ENCODE measurements around the gene ANO9. TPM values are rescaled to one million over a fixed set of nuclear protein-coding genes. Genes with fewer than 3 reads are reported as not detected.

Gene ANO9
- total RNA-seq, 1 donor from 2014 or later: 1.3 TPM

DNA sequence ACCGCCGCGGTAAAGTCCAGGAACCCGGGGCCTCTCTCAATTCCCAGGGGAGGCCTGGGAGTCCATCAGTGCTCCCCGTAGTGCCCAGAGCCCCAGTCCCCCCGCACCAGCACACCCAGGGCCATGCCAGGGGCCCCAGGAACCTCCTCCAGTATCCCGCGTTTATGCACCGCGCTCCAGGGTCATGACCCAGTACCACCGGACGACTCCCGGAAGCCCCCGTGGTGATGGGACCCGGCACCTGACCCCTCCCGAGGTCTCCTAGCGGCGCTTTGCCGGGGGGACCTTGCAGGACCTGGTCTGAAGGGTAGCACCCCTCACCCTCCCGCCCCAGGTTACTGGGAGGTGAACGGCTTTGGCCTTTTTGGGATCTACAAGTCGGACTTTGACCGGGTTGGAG, 61.3 kb downstream of the ANO9 start:
- TF ChIP-seq CTCF (IDR thresholded peaks at IDR 0.05): no peak
- no peak for TF ChIP-seq EZH2 (IDR thresholded peaks at IDR 0.05)
- TF ChIP-seq EZH2phosphoT487 (IDR thresholded peaks at IDR 0.05): no peak
- H3K27me3 ChIP-seq: no peaks in the 10 kb centered on the region
- no peaks in the 10 kb centered on the region for H3K36me3 ChIP-seq
- H4K20me1 ChIP-seq (ENCODE audit: low read depth): no peaks in the 10 kb centered on the region
- H3K9me3 ChIP-seq (ENCODE audit: low read depth): no peaks in the 10 kb centered on the region
- no peak overlapping the region for H3K9ac ChIP-seq
- Mint-ChIP-seq H3K4me1 (peaks cover 5% of the 10 kb centered on the region), H3K36me3 (peaks cover 24% of the 10 kb centered on the region), H3K9me3 (peaks cover 8% of the 10 kb centered on the region), H3K27ac (no peak overlapping the region), H3K4me3 (no peak overlapping the region), H3K27me3 (ENCODE audit: insufficient read depth, low read depth) (peaks cover 13% of the 10 kb centered on the region)
- H3K4me3 ChIP-seq: no peak overlapping the region
- no peaks in the 10 kb centered on the region for H3K4me1 ChIP-seq
- H3K27ac ChIP-seq: no peak overlapping the region
- no peak overlapping the region for H2AFZ ChIP-seq (replicated peaks)
- no peaks in the 10 kb centered on the region for H3F3A ChIP-seq (ENCODE audit: low read depth)
- H3K4me2 ChIP-seq: no peak overlapping the region
- no peaks in the 10 kb centered on the region for H3K79me2 ChIP-seq (ENCODE audit: low read depth)
- no peak for DNase-seq (ENCODE audit: low spot score)

DNA sequence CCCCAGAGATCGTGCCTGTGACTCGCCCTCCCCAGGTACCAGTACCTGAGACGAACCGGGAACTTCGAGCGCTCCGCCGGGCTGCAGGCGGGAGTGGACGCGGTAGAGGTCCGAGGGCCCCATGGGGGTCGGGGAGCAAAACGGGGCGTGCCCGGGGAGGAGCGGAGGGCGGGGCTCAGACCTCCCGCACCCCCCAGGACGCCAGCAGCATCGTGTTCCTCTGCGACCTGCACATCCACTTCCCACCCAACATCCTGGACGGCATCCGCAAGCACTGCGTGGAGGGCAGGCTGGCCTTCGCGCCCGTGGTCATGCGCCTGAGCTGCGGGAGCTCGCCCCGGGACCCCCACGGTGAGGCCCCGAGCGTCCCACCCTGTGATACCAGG, 61.7 kb downstream of the ANO9 start:
- no peak overlapping the region for H3K4me2 ChIP-seq
- H3K4me1 Mint-ChIP-seq: peaks cover 5% of the 10 kb centered on the region
- TF ChIP-seq CTCF (IDR thresholded peaks at IDR 0.05) (no peak), EZH2phosphoT487 (IDR thresholded peaks at IDR 0.05) (no peak), EZH2 (IDR thresholded peaks at IDR 0.05) (no peak)
- H3K27me3 Mint-ChIP-seq (ENCODE audit: insufficient read depth, low read depth): peaks cover 13% of the 10 kb centered on the region
- no peak overlapping the region for H3K9ac ChIP-seq
- no peaks in the 10 kb centered on the region for H4K20me1 ChIP-seq (ENCODE audit: low read depth)
- no peak overlapping the region for H2AFZ ChIP-seq (replicated peaks)
- H3K36me3 ChIP-seq: no peaks in the 10 kb centered on the region
- H3F3A ChIP-seq (ENCODE audit: low read depth): no peaks in the 10 kb centered on the region
- no peaks in the 10 kb centered on the region for H3K4me1 ChIP-seq
- H3K4me3 Mint-ChIP-seq: no peak overlapping the region
- no peak for DNase-seq (ENCODE audit: low spot score)
- H3K27me3 ChIP-seq: no peaks in the 10 kb centered on the region
- H3K9me3 Mint-ChIP-seq: peaks cover 8% of the 10 kb centered on the region
- H3K27ac Mint-ChIP-seq: no peak overlapping the region
- H3K36me3 Mint-ChIP-seq: peaks cover 24% of the 10 kb centered on the region
- no peak overlapping the region for H3K27ac ChIP-seq
- H3K4me3 ChIP-seq: no peak overlapping the region
- no peaks in the 10 kb centered on the region for H3K9me3 ChIP-seq (ENCODE audit: low read depth)
- H3K79me2 ChIP-seq (ENCODE audit: low read depth): no peaks in the 10 kb centered on the region

GRCh38 chr11:379205-380094, 62.4 kb downstream of the ANO9 start:
- Histone ChIP-seq H3K4me3 (no peak overlapping the region), H3K36me3 (no peaks in the 10 kb centered on the region), H3F3A (ENCODE audit: low read depth) (no peaks in the 10 kb centered on the region), H3K4me2 (no peak overlapping the region), H3K27me3 (no peaks in the 10 kb centered on the region), H3K27ac (no peak overlapping the region), H3K4me1 (no peaks in the 10 kb centered on the region), H3K79me2 (ENCODE audit: low read depth) (no peaks in the 10 kb centered on the region), H2AFZ (replicated peaks) (no peak overlapping the region), H3K9me3 (ENCODE audit: low read depth) (no peaks in the 10 kb centered on the region), H4K20me1 (ENCODE audit: low read depth) (no peaks in the 10 kb centered on the region), H3K9ac (no peak overlapping the region)
- peaks cover 5% of the 10 kb centered on the region for H3K4me1 Mint-ChIP-seq
- H3K36me3 Mint-ChIP-seq: peaks cover 24% of the 10 kb centered on the region
- peaks cover 8% of the 10 kb centered on the region for H3K9me3 Mint-ChIP-seq
- no peak overlapping the region for H3K27ac Mint-ChIP-seq
- peaks cover 13% of the 10 kb centered on the region for H3K27me3 Mint-ChIP-seq (ENCODE audit: insufficient read depth, low read depth)
- no peak overlapping the region for H3K4me3 Mint-ChIP-seq
- no peak for TF ChIP-seq EZH2 (IDR thresholded peaks at IDR 0.05)
- TF ChIP-seq CTCF (IDR thresholded peaks at IDR 0.05): no peak
- no peak for TF ChIP-seq EZH2phosphoT487 (IDR thresholded peaks at IDR 0.05)
- no peak for DNase-seq (ENCODE audit: low spot score)
